Measurements from ENCODE around the gene ADAMTSL1.
"Not testable (repeated sequence)": the region's sequence is repeated elsewhere in the genome, so short reads cannot be mapped to it uniquely, and the experiment has no call there.

Gene ADAMTSL1

DNA sequence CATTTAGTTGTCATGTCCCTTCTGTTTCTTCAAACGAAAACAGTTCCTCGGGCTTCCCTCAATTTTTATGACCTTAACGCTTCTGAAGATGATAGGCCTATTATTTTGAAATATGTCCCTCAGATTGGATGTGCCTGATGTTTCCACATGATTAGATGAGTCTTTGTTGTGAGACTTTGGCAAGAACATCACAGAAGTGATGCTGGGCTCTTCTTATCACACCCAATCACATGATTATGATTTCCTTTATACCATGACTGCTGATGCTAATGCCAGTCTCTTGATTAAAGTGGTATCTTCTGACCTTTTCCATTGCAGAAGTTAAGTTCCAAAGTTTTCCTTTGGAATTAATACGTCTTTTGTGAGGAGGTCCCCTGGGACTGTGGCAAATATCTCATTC is 383.4 kb downstream of the ADAMTSL1 start:
- Histone ChIP-seq H3K36me3 (ENCODE audit: control insufficient read depth, insufficient read depth, low read length) (no peaks in the 10 kb centered on the region), H3K27ac (ENCODE audit: insufficient read depth, low read depth, low read length, poor library complexity, severe bottlenecking) (no peak overlapping the region), H3K4me1 (ENCODE audit: control insufficient read depth, insufficient read depth, low read length) (no peaks in the 10 kb centered on the region), H3K9me3 (ENCODE audit: control insufficient read depth, low read length) (no peaks in the 10 kb centered on the region), H3K27me3 (ENCODE audit: control insufficient read depth, insufficient read depth, low read length, poor library complexity, severe bottlenecking) (no peaks in the 10 kb centered on the region), H3K4me3 (ENCODE audit: insufficient read depth, low read depth, low read length) (no peak overlapping the region)
- 94% methylated on average over 4 of the region's 4 CpGs for WGBS, 2 experiments

DNA sequence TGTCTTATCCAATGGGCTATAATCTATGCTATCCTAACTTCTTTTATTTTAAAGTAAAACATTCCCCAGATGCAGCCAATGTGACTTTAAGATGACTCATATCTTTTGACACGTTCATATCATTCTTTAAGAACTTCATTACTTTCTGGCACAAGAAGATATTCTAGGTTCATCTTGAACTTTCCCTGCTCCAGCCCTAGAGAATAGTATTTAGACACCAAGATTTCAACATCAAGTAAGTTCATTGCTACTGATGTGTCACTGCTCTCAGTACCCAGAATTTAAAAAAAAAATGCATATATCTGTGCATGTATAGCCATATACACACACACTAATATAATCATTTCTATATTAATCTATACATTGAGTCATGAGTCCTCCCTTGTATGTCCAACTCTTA is 383.8 kb downstream of the ADAMTSL1 start:
- H3K36me3 ChIP-seq (ENCODE audit: control insufficient read depth, insufficient read depth, low read length), result no peaks in the 10 kb centered on the region
- no peaks in the 10 kb centered on the region for H3K27me3 ChIP-seq (ENCODE audit: control insufficient read depth, insufficient read depth, low read length, poor library complexity, severe bottlenecking)
- H3K27ac ChIP-seq (ENCODE audit: insufficient read depth, low read depth, low read length, poor library complexity, severe bottlenecking), result no peak overlapping the region
- WGBS, 2 experiments, result 93 to 94% methylated on average over 1 of the region's 1 CpG
- no peaks in the 10 kb centered on the region for H3K4me1 ChIP-seq (ENCODE audit: control insufficient read depth, insufficient read depth, low read length)
- no peaks in the 10 kb centered on the region for H3K9me3 ChIP-seq (ENCODE audit: control insufficient read depth, low read length)
- no peak overlapping the region for H3K4me3 ChIP-seq (ENCODE audit: insufficient read depth, low read depth, low read length)

DNA sequence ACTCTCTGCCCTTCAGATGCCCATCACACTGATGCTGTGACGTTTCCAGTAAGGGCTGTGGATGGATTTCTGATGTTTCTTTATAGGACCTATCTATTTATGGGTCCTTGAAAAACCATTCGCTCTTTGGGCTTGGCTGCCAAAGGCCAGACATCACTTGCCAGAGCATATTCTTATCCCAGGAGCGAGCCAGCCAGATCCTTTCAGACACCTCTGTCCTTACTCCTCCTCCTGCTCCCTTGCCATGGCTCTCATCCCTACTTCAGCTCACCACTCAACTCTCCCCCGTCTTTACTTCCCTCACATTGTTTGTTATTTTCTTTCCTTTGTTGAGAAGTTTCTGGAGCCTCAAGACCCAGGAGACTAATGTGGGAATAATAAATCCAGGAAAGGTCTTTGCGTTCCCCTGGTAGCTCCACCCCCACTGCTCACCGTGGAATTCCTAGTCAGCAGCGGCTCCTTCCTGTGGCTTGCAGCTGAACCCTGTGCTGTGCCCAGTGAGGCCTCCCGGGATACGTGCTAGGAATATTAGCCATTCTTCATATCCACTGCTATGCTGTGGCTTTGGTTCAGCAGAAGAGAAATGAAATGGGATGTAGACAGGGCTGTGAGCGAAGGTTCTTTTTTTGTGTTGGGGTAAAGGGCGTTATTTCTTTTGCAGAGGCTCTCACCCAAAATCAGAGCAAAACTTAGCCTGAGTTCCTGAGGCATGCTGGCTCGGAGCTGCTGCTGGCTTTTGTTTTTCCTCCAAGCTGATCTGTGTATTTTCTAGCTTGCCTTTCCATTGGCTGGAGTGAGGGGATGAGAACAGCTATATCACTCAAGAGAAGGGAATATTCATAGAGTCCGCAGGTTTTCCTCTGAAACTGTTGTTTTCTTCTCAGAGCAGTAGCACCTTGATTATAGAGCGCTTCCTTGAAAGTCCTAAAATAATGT is 387.9 kb downstream of the ADAMTSL1 start:
- H3K27ac ChIP-seq (ENCODE audit: insufficient read depth, low read depth, low read length, poor library complexity, severe bottlenecking), result no peak overlapping the region
- H3K4me3 ChIP-seq (ENCODE audit: insufficient read depth, low read depth, low read length), result no peak overlapping the region
- no peaks in the 10 kb centered on the region for H3K27me3 ChIP-seq (ENCODE audit: control insufficient read depth, insufficient read depth, low read length, poor library complexity, severe bottlenecking)
- H3K36me3 ChIP-seq (ENCODE audit: control insufficient read depth, insufficient read depth, low read length), result no peaks in the 10 kb centered on the region
- no peaks in the 10 kb centered on the region for H3K9me3 ChIP-seq (ENCODE audit: control insufficient read depth, low read length)
- 70 to 72% methylated on average over 13 to 14 of the region's 14 CpGs for WGBS, 2 experiments
- no peaks in the 10 kb centered on the region for H3K4me1 ChIP-seq (ENCODE audit: control insufficient read depth, insufficient read depth, low read length)

DNA sequence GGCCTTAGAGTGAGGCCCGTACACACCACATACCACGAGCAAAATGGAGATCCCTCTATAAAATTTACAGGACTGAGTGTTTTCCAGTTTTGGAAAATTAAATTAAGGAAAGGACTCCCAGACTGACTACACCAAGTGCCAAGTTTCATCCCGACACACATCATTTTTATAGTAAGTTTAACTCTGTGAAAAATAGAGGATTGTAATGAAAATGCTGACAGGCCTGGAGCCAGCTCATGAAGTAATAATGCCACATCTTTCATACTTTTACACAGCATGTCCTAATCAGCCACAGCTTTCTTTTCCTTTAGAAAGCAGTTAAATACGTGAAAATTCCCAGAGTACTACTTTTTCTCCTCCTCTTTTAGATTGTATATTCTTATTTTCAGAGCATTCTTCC is 389.8 kb downstream of the ADAMTSL1 start:
- Histone ChIP-seq H3K27me3 (ENCODE audit: control insufficient read depth, insufficient read depth, low read length, poor library complexity, severe bottlenecking) (no peaks in the 10 kb centered on the region), H3K4me3 (ENCODE audit: insufficient read depth, low read depth, low read length) (no peak overlapping the region), H3K9me3 (ENCODE audit: control insufficient read depth, low read length) (no peaks in the 10 kb centered on the region), H3K27ac (ENCODE audit: insufficient read depth, low read depth, low read length, poor library complexity, severe bottlenecking) (no peak overlapping the region), H3K36me3 (ENCODE audit: control insufficient read depth, insufficient read depth, low read length) (no peaks in the 10 kb centered on the region), H3K4me1 (ENCODE audit: control insufficient read depth, insufficient read depth, low read length) (no peaks in the 10 kb centered on the region)
- 97 to 98% methylated on average over 3 of the region's 4 CpGs for WGBS, 2 experiments

DNA sequence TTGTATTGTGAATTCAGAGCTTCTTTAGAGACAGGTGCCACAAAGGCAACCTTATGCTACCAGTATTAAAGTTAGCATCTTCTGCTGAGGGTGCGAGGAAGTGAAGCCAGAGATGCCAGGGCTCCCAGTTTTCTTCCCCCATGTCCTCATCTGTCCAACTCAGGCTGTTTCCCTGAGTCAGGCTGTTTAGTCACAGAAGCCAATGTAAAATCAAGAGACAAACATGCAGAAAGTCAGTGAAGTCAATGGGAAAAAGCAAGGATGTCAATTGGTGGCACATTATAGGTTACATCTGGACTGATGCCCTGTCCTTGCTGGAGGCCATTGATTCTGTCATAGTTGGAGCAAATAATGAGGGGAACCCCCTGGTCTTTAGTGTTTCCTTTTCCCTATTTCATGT is 390.6 kb downstream of the ADAMTSL1 start:
- Histone ChIP-seq H3K9me3 (ENCODE audit: control insufficient read depth, low read length) (no peaks in the 10 kb centered on the region), H3K4me3 (ENCODE audit: insufficient read depth, low read depth, low read length) (no peak overlapping the region), H3K27me3 (ENCODE audit: control insufficient read depth, insufficient read depth, low read length, poor library complexity, severe bottlenecking) (no peaks in the 10 kb centered on the region), H3K27ac (ENCODE audit: insufficient read depth, low read depth, low read length, poor library complexity, severe bottlenecking) (no peak overlapping the region), H3K36me3 (ENCODE audit: control insufficient read depth, insufficient read depth, low read length) (no peaks in the 10 kb centered on the region), H3K4me1 (ENCODE audit: control insufficient read depth, insufficient read depth, low read length) (no peaks in the 10 kb centered on the region)
- WGBS, 2 experiments, result 94 to 96% methylated on average over 1 of the region's 1 CpG

DNA sequence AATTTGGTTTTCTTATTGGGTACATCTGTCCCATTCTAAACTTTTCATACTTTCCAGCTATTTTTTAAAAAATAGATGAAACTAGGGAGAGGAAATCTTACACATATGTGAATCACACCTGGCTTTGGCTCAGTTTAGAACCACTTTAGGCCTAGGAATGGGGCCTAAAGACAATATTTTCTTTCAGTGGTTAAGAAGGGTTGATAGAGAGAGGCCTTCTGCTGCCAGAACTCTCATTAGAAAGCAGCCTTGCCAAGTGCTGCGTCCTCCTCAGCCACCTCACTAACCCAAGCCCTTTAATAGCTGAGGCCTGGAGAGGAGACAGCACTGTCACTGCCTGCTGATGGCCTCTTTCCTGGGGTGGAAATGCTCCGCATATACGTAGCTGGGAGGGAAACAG is 391.6 kb downstream of the ADAMTSL1 start:
- Histone ChIP-seq H3K27me3 (ENCODE audit: control insufficient read depth, insufficient read depth, low read length, poor library complexity, severe bottlenecking) (no peaks in the 10 kb centered on the region), H3K4me1 (ENCODE audit: control insufficient read depth, insufficient read depth, low read length) (no peaks in the 10 kb centered on the region), H3K27ac (ENCODE audit: insufficient read depth, low read depth, low read length, poor library complexity, severe bottlenecking) (no peak overlapping the region), H3K4me3 (ENCODE audit: insufficient read depth, low read depth, low read length) (no peak overlapping the region), H3K36me3 (ENCODE audit: control insufficient read depth, insufficient read depth, low read length) (no peaks in the 10 kb centered on the region), H3K9me3 (ENCODE audit: control insufficient read depth, low read length) (no peaks in the 10 kb centered on the region)
- 88% methylated on average over 3 of the region's 3 CpGs for WGBS, 2 experiments

DNA sequence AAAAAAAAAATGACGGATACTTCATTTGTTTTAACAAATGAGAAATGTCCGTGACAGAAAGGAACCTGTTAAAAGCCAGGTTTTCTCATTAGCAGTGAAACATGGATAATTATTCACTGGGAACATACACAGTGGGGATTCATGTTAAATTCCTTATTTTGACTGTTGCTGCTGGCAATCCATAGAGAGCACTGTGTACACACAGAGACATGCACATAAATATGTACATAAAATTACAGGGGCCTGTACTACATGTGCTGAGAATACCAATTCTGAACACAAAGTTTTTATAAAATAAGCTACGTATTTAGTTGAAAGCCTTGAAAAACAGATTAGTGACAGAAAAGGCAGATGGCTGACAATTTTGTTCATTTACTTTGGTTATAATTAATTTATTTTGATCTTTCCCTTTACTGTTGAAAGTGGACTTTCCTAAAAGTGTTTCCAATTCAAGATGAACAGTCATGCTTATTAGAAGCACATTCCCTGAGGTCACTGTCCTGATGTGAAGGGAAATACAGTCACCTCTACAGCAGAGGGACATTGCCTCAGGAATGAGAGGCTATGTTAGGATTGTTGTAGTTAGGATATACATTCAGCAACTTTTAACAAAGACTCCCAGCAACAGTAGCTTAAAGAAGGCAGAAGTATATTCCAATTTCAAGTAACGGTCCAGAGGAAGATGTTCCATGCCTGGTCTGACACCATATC is 392.3 kb downstream of the ADAMTSL1 start:
- 90 to 97% methylated on average over 3 to 4 of the region's 4 CpGs for WGBS, 2 experiments
- Histone ChIP-seq H3K36me3 (ENCODE audit: control insufficient read depth, insufficient read depth, low read length) (no peaks in the 10 kb centered on the region), H3K27me3 (ENCODE audit: control insufficient read depth, insufficient read depth, low read length, poor library complexity, severe bottlenecking) (no peaks in the 10 kb centered on the region), H3K27ac (ENCODE audit: insufficient read depth, low read depth, low read length, poor library complexity, severe bottlenecking) (no peak overlapping the region), H3K4me3 (ENCODE audit: insufficient read depth, low read depth, low read length) (no peak overlapping the region), H3K9me3 (ENCODE audit: control insufficient read depth, low read length) (no peaks in the 10 kb centered on the region), H3K4me1 (ENCODE audit: control insufficient read depth, insufficient read depth, low read length) (no peaks in the 10 kb centered on the region)

DNA sequence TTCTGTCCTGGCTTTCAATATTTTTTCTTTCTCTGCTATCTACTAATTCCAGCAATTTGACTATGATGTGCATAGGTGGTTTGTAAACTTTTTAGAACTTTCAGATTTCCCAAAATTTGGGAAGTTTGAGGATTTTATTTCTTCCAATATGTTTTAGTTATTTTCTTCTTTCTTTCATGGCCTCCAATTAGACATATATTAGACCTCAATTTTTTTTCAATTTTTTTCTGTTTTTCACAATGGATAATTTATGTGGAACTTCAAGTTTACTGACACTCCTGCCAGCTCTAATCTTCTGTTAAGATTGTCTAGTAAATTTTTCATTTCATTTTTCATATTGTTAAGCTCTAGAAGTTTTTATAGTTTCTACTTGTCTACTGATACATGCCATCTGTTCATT is 395.8 kb downstream of the ADAMTSL1 start:
- Histone ChIP-seq H3K4me3 (ENCODE audit: insufficient read depth, low read depth, low read length) (no peak overlapping the region), H3K27ac (ENCODE audit: insufficient read depth, low read depth, low read length, poor library complexity, severe bottlenecking) (no peak overlapping the region), H3K9me3 (ENCODE audit: control insufficient read depth, low read length) (no peaks in the 10 kb centered on the region), H3K27me3 (ENCODE audit: control insufficient read depth, insufficient read depth, low read length, poor library complexity, severe bottlenecking) (no peaks in the 10 kb centered on the region), H3K36me3 (ENCODE audit: control insufficient read depth, insufficient read depth, low read length) (no peaks in the 10 kb centered on the region), H3K4me1 (ENCODE audit: control insufficient read depth, insufficient read depth, low read length) (no peaks in the 10 kb centered on the region)

DNA sequence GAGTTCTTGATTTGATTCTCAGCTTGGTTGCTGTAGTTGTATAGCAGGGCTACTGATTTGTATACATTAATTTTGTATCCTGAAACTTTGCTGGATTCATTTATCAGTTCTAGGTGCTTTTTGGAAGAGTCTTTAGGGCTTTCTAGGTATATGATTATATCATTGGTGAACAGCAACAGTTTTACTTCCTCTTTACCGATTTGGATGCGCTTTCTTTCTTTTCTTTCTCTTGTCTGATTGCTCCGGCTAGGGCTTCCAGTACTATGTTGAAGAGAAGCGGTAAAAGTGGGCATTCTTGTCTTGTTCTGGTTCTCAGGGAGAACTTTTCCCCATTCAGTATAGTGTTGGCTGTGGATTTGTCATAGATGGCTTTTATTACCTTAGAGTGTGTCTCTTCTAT is 400.1 kb downstream of the ADAMTSL1 start:
- no peak overlapping the region for H3K27ac ChIP-seq (ENCODE audit: insufficient read depth, low read depth, low read length, poor library complexity, severe bottlenecking)

DNA sequence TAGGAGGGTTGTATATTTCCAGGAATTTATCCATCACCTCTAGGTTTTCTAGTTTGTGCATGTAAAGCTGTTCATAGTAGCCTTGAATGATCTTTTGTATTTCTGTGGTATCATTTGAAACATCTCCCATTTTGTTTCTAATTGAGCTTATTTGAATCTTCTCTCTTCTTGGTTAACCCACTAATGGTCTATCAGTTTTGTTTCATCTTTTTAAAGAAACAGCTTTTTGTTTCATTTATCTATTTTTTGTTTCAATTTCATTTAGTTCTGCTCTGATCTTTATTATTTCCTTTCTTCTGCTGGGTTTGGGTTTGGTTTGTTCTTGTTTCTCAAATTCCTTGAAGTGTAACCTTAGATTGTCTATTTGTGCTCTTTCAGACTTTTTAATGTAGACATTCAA is 401.0 kb downstream of the ADAMTSL1 start:
- H3K27me3 ChIP-seq (ENCODE audit: control insufficient read depth, insufficient read depth, low read length, poor library complexity, severe bottlenecking); H3K36me3 ChIP-seq (ENCODE audit: control insufficient read depth, insufficient read depth, low read length); H3K27ac ChIP-seq (ENCODE audit: insufficient read depth, low read depth, low read length, poor library complexity, severe bottlenecking); H3K9me3 ChIP-seq (ENCODE audit: control insufficient read depth, low read length); H3K4me1 ChIP-seq (ENCODE audit: control insufficient read depth, insufficient read depth, low read length); H3K4me3 ChIP-seq (ENCODE audit: insufficient read depth, low read depth, low read length): not testable (repeated sequence)

More for the DNA sequence above, 400.1 kb downstream of the ADAMTSL1 start:
- WGBS, 2 experiments, result 90 to 96% methylated on average over 4 of the region's 4 CpGs
- no peaks in the 10 kb centered on the region for H3K36me3 ChIP-seq (ENCODE audit: control insufficient read depth, insufficient read depth, low read length)
- H3K4me1 ChIP-seq (ENCODE audit: control insufficient read depth, insufficient read depth, low read length), result no peaks in the 10 kb centered on the region
- no peaks in the 10 kb centered on the region for H3K27me3 ChIP-seq (ENCODE audit: control insufficient read depth, insufficient read depth, low read length, poor library complexity, severe bottlenecking)
- H3K9me3 ChIP-seq (ENCODE audit: control insufficient read depth, low read length), result no peaks in the 10 kb centered on the region
- H3K4me3 ChIP-seq (ENCODE audit: insufficient read depth, low read depth, low read length), result no peak overlapping the region

Measured in ectodermal cell (in vitro differentiated cells).